Erythroblast (primary cell): ENCODE results near the gene XIAP.

Experiments used
- GATA1 ChIP-seq: IDR thresholded peaks from 2 replicates; pipeline ENCODE4 v1.6.1; 2011; ENCODE audit warnings: low read depth, mild to moderate bottlenecking, control low read depth, low read length, moderate library complexity
- POLR2A ChIP-seq: IDR thresholded peaks from 2 replicates; pipeline ENCODE4 v1.6.1; 2011; ENCODE audit warnings: mild to moderate bottlenecking, low read length

GRCh38 chrX:123873956-123874355 is 14.1 kb downstream of the XIAP start:
- TF ChIP-seq POLR2A: no peak
- no peak for TF ChIP-seq GATA1
